Activated CD4-positive, CD25-positive, alpha-beta regulatory T cell treated with anti-CD3 and anti-CD28 coated beads, Interleukin-2, amount 50 U/mL, for 16 hours (primary cell): Measurements from ENCODE around the gene TBCE.

Source experiments
- DNase-seq: peaks from one replicate; pipeline ENCODE4 v3.0.0-alpha.2; 2020; ENCODE audit warnings: low read depth, low spot score

Gene TBCE

GRCh38 chr1:235367000-235367908 lies at the start of gene TBCE:
Gene TBCE, plus strand, starts transcription at chr1:235367427. Its CDS starts 12,623 bp downstream, at chr1:235380050.
- DNase-seq, result peak; percentile 61

- DNase-seq, result no peak
Observed at GRCh38 chr1:235319255-235319654, 48.0 kb upstream of the TBCE start.

- DNase-seq, result no peak
Observed at GRCh38 chr1:235320521-235321179, 46.6 kb upstream of the TBCE start.

- no peak for DNase-seq
Observed at GRCh38 chr1:235324296-235324695, 42.9 kb upstream of the TBCE start.

GRCh38 chr1:235325139-235325538 lies 42.1 kb upstream of the TBCE start:
- DNase-seq, result no peak

GRCh38 chr1:235325854-235326253 lies 41.4 kb upstream of the TBCE start:
- no peak for DNase-seq

- DNase-seq, result peak; percentile 41
Observed at GRCh38 chr1:235326719-235327558, 40.3 kb upstream of the TBCE start.

- DNase-seq, result no peak
Observed at GRCh38 chr1:235327559-235328270, 39.5 kb upstream of the TBCE start, which contains the start of gene ARID4B. Gene ARID4B, minus strand, starts transcription at chr1:235328179. Its CDS starts 1,260 bp downstream, at chr1:235326919.

- peak; percentile 99 for DNase-seq
Observed at GRCh38 chr1:235328271-235329138, 38.7 kb upstream of the TBCE start, which contains the start of gene GGPS1. Gene GGPS1, plus strand, starts transcription at chr1:235328570. Its CDS starts 6,695 bp downstream, at chr1:235335265.

GRCh38 chr1:235329139-235329902 lies 37.9 kb upstream of the TBCE start:
- DNase-seq, result no peak

GRCh38 chr1:235330918-235331285 lies 36.3 kb upstream of the TBCE start:
- no peak for DNase-seq

- DNase-seq, result no peak
Observed at GRCh38 chr1:235331401-235331800, 35.8 kb upstream of the TBCE start.

- no peak for DNase-seq
Observed at GRCh38 chr1:235336903-235337302, 30.3 kb upstream of the TBCE start.

- no peak for DNase-seq
Observed at GRCh38 chr1:235339746-235340145, 27.5 kb upstream of the TBCE start.

GRCh38 chr1:235341334-235341733 lies 25.9 kb upstream of the TBCE start:
- no peak for DNase-seq

- DNase-seq, result no peak
Observed at GRCh38 chr1:235342039-235342438, 25.2 kb upstream of the TBCE start.

GRCh38 chr1:235342471-235342870 lies 24.8 kb upstream of the TBCE start:
- DNase-seq, result no peak

- DNase-seq, result no peak
Observed at GRCh38 chr1:235343726-235344125, 23.5 kb upstream of the TBCE start.

GRCh38 chr1:235351441-235351840 lies 15.8 kb upstream of the TBCE start:
- DNase-seq, result no peak
